Pancreas (tissue), 10 donors: Measurements from ENCODE around the gene NRCAM. TPM values are rescaled to one million over a fixed set of nuclear protein-coding genes. Genes with fewer than 3 reads are reported as not detected.
A peak's percentile ranks its signal among the peaks of the same experiment; 100 is the strongest.

Experiments used
- ATAC-seq, 4 donors: fragments of 200-7000 bp; cut with Tn5 transposase; one replicate each; pipeline versions ENCODE4 v1.8.0 to v1.9.1; 2020; ENCODE audit warnings: mild to moderate bottlenecking in 4 of 4, moderate library complexity in 4 of 4
- DNase-seq, 6 donors: peaks; one replicate each; pipeline ENCODE4 v3.0.0-alpha.2; 2020
- FAIRE-seq: peaks from 2 replicates; lab custom pipeline; 2012; peaks lifted over from hg19 to GRCh38; lab: Jason Lieb, UNC
- H3K27ac ChIP-seq, 4 donors: fragments of 200-600 bp; sonication (generic); 1 replicate in 3 of 4; 2 replicates in 1 of 4; pipeline versions ENCODE4 v1.5.0 to v1.8.0; 2020
- H3K27me3 ChIP-seq, 4 donors: fragments of 200-600 bp; one replicate each; pipeline ENCODE4 v1.8.0; 2021
- H3K36me3 ChIP-seq, 3 donors: fragments of 200-600 bp; sonication (generic) in 1 of 3; one replicate each; pipeline versions ENCODE4 v1.5.0 to v1.8.0; 2020 to 2021
- H3K4me1 ChIP-seq, 3 donors: fragments of 200-600 bp; one replicate each; pipeline ENCODE4 v1.8.0; 2021
- H3K4me3 ChIP-seq, 4 donors: fragments of 200-600 bp; sonication (generic) in 2 of 4; one replicate each; pipeline versions ENCODE4 v1.5.0 to v1.8.0; 2020 to 2021
- H3K9me3 ChIP-seq, 4 donors: fragments of 200-600 bp; one replicate each; pipeline ENCODE4 v1.8.0; 2021
- CTCF ChIP-seq, 4 donors: fragments of 200-600 bp; sonication (generic) in 3 of 4; IDR thresholded peaks; one replicate each; pipeline versions ENCODE4 v1.5.0 to v1.8.0; 2021; ENCODE audit warnings: antibody characterized with exemption in 4 of 4
- WGBS, 2 donors: extraction: QIAGEN DNeasy Blood & Tissue Kit; methylation state at CpG; one replicate each; pipeline ENCODE4 v1.1.7; 2013; 5-methylcytosine and 5-hydroxymethylcytosine counted together
- intact Hi-C, 3 donors: fragments of 100-400 bp; cut with DNase I; formaldehyde crosslinking; loops; one replicate each; pipeline versions ENCODE4 v1.11.1 to v1.14.2; 2022
- polyA plus RNA-seq, 2 donors: library from polyadenylated mRNA; stranded (reverse); fragments of 200-250 nt; gene quantifications; one replicate each; pipeline ENCODE4 v1.2.3, GENCODE V29; 2013
- total RNA-seq, 6 donors: library from RNA; stranded (reverse); fragmentation: NEBNext Ultra II Directional in 4 of 6; extraction: Animal tissue kit (Norgen Biotek cat#: 25700) in 4 of 6; gene quantifications; one replicate each; pipeline versions ENCODE4 v1.2.1 to v1.2.4, GENCODE V29; 2021 to 2023
- donor health status: healthy with polysubstance abuse.
- donor health status: DM: no; HTN: no; CAD: no; lungs with moderate emphysema.
- donor health status: DM: no; HTN: no; CAD: no.
- donor health status: control.
- donor health status: control.
- donor health status: Bipolar disorder and iron deficiency.
- donor health status: DM: yes; HTN: yes; CAD: no.
- donor health status: DM: no; HTN: no; CAD: no.
- donor health status: DM: no; HTN: no; CAD: no.
- donor health status: DM: yes; HTN: yes; CAD: no.

Gene NRCAM
- total and polyA plus RNA-seq, 8 donors = 14.1 to 53.6 (median 40.4) TPM

GRCh38 chr7:108234971-108235450 lies 221.2 kb downstream of the NRCAM start:
- FAIRE-seq (peak; percentile 47), ATAC-seq (peak; percentile 24 to 38 (median 31)), DNase-seq (no peak)
- no peak for TF ChIP-seq CTCF (IDR thresholded peaks at IDR 0.05)
- peaks cover 16 to 29% (median 29%) of the 10 kb centered on the region in 3 donors for H3K4me1 ChIP-seq
- H3K9me3 ChIP-seq = no peaks in the 10 kb centered on the region
- intact Hi-C loops = no loop called here
- no peak overlapping the region for H3K4me3 ChIP-seq
- no peaks in the 10 kb centered on the region for H3K27me3 ChIP-seq
- peak overlapping the region in 2 of 4 donors; percentile 50 to 56 for H3K27ac ChIP-seq
- no peaks in the 10 kb centered on the region for H3K36me3 ChIP-seq

GRCh38 chr7:108234281-108234680 lies 222.0 kb downstream of the NRCAM start:
- Histone ChIP-seq H3K4me1 (peaks cover 16 to 29% (median 29%) of the 10 kb centered on the region in 3 donors), H3K36me3 (no peaks in the 10 kb centered on the region), H3K9me3 (no peaks in the 10 kb centered on the region), H3K4me3 (no peak overlapping the region), H3K27me3 (no peaks in the 10 kb centered on the region), H3K27ac (no peak overlapping the region)
- TF ChIP-seq CTCF (IDR thresholded peaks at IDR 0.05) = no peak
- intact Hi-C loops = no loop called here
- 60 to 61% methylated on average over 2 of the region's 2 CpGs for WGBS, 2 donors
- no peak for FAIRE-seq
- ATAC-seq = peak in 1 of 4 donors; percentile 7
- DNase-seq = no peak

- intact Hi-C loops = no loop called here
- ATAC-seq = no peak
- H3K27ac ChIP-seq = no peak overlapping the region
- TF ChIP-seq CTCF (IDR thresholded peaks at IDR 0.05) = no peak
- no peaks in the 10 kb centered on the region for H3K9me3 ChIP-seq
- no peak for DNase-seq
- H3K36me3 ChIP-seq = no peaks in the 10 kb centered on the region
- H3K4me1 ChIP-seq = peaks cover 13 to 28% (median 22%) of the 10 kb centered on the region in 3 donors
- WGBS, 2 donors = 87 to 90% methylated on average over 6 of the region's 6 CpGs
- FAIRE-seq = no peak
- no peaks in the 10 kb centered on the region for H3K27me3 ChIP-seq
- H3K4me3 ChIP-seq = no peak overlapping the region
Observed at GRCh38 chr7:108232076-108232475, 224.2 kb downstream of the NRCAM start.

- FAIRE-seq (no peak), ATAC-seq (no peak), DNase-seq (no peak)
- Histone ChIP-seq H3K9me3 (no peaks in the 10 kb centered on the region), H3K27ac (no peak overlapping the region), H3K36me3 (no peaks in the 10 kb centered on the region), H3K4me3 (no peak overlapping the region), H3K4me1 (peaks cover 11 to 20% (median 14%) of the 10 kb centered on the region in 3 donors), H3K27me3 (no peaks in the 10 kb centered on the region)
- WGBS, 2 donors = 96 to 99% methylated on average over 2 of the region's 2 CpGs
- intact Hi-C loops = no loop called here
- no peak for TF ChIP-seq CTCF (IDR thresholded peaks at IDR 0.05)
Observed at GRCh38 chr7:108231221-108231620, 225.0 kb downstream of the NRCAM start.

- ATAC-seq = no peak
- H3K27ac ChIP-seq = no peak overlapping the region
- no peaks in the 10 kb centered on the region for H3K27me3 ChIP-seq
- 80 to 81% methylated on average over 3 of the region's 3 CpGs for WGBS, 2 donors
- DNase-seq = no peak
- H3K4me1 ChIP-seq = no peaks in the 10 kb centered on the region
- no peak overlapping the region for H3K4me3 ChIP-seq
- no peak for FAIRE-seq
- H3K9me3 ChIP-seq = no peaks in the 10 kb centered on the region
- H3K36me3 ChIP-seq = no peaks in the 10 kb centered on the region
- TF ChIP-seq CTCF (IDR thresholded peaks at IDR 0.05) = no peak
- intact Hi-C loops = no loop called here
Observed at GRCh38 chr7:108227366-108227765, 228.9 kb downstream of the NRCAM start.
